ENCODE measurements around the gene MTOR. TPM values are rescaled to one million over a fixed set of nuclear protein-coding genes. Genes with fewer than 3 reads are reported as not detected.
"Not testable (repeated sequence)": the region's sequence is repeated elsewhere in the genome, so short reads cannot be mapped to it uniquely, and the experiment has no call there.

Gene MTOR
- total RNA-seq, 4 donors from 2014 or later, result 32.8 to 66.8 (median 48.2) TPM

DNA sequence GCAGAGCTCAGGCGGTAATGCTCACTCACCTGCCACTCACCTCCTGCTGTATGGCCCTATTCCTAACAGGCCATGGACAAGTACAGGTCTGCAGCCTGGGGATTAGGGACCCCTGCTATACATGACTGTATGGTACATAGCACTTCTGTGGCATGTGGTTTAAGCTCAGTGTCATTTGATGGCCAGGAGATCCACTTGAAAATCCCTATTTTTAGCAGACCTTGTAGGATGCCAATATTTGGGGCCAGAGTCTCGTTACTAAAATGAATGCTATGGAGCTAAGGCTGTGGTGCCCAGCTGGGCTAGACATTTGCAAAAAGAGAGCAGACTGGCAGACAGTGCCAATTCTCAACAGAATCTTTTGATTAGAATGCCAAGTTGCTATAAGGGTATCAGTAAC lies 74.9 kb downstream of the MTOR start:
- Histone ChIP-seq H3K36me3 (peaks cover 0 to 51% (median 0%) of the 10 kb centered on the region in 3 donors), H3K27ac (no peak overlapping the region), H3K9me3 (no peaks in the 10 kb centered on the region)

DNA sequence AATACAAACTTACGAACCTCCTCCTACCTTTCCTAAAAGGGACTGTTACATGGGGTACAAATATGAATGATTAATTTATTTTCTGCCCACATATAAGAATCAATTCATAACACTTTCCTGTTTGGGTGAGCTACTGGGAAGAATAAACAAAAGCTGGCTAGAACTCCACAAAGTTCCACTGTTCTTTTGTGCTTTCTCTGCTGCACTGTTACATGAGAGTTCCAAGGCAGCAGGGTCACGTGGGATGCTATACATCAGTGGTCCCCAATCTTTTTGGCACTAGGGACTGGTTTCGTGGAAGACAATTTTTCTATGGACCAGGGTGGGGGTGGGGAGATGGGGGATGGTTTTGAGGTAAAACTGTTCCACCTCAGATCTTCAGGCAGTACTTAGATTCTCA lies 75.4 kb downstream of the MTOR start:
- H3K27me3 ChIP-seq, result no peaks in the 10 kb centered on the region
- no peak overlapping the region for H3K4me3 ChIP-seq
- no peak overlapping the region for H3K27ac ChIP-seq
- TF ChIP-seq, protein P1, sequence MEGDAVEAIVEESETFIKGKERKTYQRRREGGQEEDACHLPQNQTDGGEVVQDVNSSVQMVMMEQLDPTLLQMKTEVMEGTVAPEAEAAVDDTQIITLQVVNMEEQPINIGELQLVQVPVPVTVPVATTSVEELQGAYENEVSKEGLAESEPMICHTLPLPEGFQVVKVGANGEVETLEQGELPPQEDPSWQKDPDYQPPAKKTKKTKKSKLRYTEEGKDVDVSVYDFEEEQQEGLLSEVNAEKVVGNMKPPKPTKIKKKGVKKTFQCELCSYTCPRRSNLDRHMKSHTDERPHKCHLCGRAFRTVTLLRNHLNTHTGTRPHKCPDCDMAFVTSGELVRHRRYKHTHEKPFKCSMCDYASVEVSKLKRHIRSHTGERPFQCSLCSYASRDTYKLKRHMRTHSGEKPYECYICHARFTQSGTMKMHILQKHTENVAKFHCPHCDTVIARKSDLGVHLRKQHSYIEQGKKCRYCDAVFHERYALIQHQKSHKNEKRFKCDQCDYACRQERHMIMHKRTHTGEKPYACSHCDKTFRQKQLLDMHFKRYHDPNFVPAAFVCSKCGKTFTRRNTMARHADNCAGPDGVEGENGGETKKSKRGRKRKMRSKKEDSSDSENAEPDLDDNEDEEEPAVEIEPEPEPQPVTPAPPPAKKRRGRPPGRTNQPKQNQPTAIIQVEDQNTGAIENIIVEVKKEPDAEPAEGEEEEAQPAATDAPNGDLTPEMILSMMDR (IDR thresholded peaks at IDR 0.05), result no peak
- TF ChIP-seq POLR2A (IDR thresholded peaks at IDR 0.05), result no peak
- DNase-seq, result no peak
- no peaks in the 10 kb centered on the region for H3K9me3 ChIP-seq
- peaks cover 0 to 47% (median 0%) of the 10 kb centered on the region in 3 donors for H3K36me3 ChIP-seq
- H3K4me1 ChIP-seq, result no peaks in the 10 kb centered on the region

More for the DNA sequence above, 74.9 kb downstream of the MTOR start:
- Histone ChIP-seq H3K4me3 (no peak overlapping the region), H3K4me1 (no peaks in the 10 kb centered on the region), H3K27me3 (no peaks in the 10 kb centered on the region)
- TF ChIP-seq POLR2A (IDR thresholded peaks at IDR 0.05), result no peak
- TF ChIP-seq, protein P1 (IDR thresholded peaks at IDR 0.05), result no peak
- DNase-seq, result no peak

DNA sequence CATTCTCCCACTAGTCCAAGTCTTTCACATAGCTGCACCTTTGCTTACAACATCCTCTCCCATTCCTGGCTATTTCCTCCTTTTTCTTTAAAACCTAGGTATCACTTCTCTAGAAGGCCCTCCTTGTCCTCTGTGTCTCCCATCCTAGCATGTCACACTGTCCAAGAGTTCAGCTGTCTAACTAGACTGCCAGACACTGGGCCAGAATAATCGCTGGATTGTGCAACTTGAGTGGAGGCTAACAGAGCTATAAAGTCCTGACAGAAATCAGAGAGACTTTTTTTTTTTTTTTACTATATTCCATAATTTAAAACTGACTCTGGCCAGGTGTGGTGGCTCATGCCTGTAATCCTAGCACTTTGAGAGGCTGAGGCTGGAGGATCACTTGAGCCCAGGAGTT lies 77.4 kb downstream of the MTOR start:
- peaks cover 0 to 40% (median 0%) of the 10 kb centered on the region in 3 donors for H3K36me3 ChIP-seq
- H3K4me1 ChIP-seq, result no peaks in the 10 kb centered on the region
- no peak overlapping the region for H3K4me3 ChIP-seq
- no peaks in the 10 kb centered on the region for H3K27me3 ChIP-seq
- no peak overlapping the region for H3K27ac ChIP-seq
- DNase-seq, result no peak
- H3K9me3 ChIP-seq, result no peaks in the 10 kb centered on the region
- TF ChIP-seq, protein P1 (IDR thresholded peaks at IDR 0.05), result no peak
- TF ChIP-seq POLR2A (IDR thresholded peaks at IDR 0.05), result no peak

DNA sequence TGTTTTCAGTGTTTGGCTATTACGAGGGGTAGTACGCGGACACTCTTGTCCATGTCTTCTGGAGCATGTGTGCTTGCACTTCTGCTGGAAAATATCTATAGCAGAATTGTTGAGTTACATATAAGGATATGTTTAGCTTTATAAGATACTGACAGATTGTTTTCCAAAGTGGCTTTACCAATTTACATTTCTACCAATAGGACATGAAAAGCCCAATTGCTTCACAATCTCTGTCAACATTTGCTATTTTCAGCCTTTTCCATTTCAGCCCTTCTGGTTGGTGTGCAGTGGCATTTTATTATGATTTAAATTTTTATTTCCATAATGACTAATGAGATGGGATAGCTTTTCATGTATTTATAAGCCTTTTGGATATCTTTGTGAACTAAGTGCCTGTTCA lies 79.5 kb downstream of the MTOR start:
- H3K27me3 ChIP-seq, result no peaks in the 10 kb centered on the region
- H3K36me3 ChIP-seq, result peaks cover 0 to 40% (median 0%) of the 10 kb centered on the region in 3 donors

DNA sequence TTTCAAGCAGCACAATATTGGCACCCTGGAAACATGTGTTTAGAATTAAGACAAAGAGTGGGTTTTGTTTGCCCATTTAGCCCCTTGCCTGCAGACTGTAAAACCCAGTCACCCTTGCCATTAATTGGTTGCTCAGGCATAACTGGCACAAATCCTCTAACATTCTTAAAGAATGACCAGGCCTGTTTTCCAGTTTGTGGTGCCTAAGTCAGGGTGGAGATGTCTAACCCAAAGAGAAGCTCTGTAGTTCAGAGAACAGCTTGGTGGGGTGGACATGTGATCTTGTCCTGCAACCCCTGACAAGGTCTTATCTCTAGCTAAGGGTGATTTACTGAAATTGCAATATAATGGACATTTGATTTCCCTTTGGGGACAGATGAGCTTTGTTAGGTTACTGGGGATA lies 82.0 kb downstream of the MTOR start:
- no peak overlapping the region for H3K27ac ChIP-seq
- TF ChIP-seq POLR2A (IDR thresholded peaks at IDR 0.05), result no peak
- TF ChIP-seq, protein P1 (IDR thresholded peaks at IDR 0.05), result no peak
- H3K27me3 ChIP-seq, result no peaks in the 10 kb centered on the region
- DNase-seq, result no peak
- peaks cover 0 to 37% (median 0%) of the 10 kb centered on the region in 3 donors for H3K36me3 ChIP-seq
- no peak overlapping the region for H3K4me3 ChIP-seq
- no peaks in the 10 kb centered on the region for H3K4me1 ChIP-seq
- H3K9me3 ChIP-seq, result no peaks in the 10 kb centered on the region

More for the DNA sequence above, 79.5 kb downstream of the MTOR start:
- no peak for DNase-seq
- Histone ChIP-seq H3K4me3 (no peak overlapping the region), H3K27ac (no peak overlapping the region), H3K9me3 (no peaks in the 10 kb centered on the region), H3K4me1 (no peaks in the 10 kb centered on the region)
- TF ChIP-seq POLR2A (IDR thresholded peaks at IDR 0.05), result no peak
- TF ChIP-seq, protein P1 (IDR thresholded peaks at IDR 0.05), result no peak

DNA sequence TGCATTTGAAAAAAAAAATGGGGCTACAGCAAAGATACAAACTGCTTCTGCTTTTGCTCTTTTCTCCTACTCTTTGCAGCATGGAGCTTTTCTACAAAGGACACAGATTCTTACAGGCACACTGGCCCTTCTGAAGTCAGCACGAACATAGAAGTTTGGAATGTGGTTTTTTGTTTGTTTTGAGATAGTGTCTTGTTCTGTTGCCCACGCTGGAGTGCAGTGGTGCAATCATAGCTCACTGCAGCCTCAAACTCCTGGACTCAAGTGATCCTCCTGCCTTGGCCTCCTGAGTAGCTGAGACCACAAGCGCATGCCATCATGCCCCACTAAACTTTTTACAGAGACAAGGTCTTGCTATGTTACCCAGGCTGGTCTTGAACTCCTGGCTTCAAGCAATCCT lies 82.6 kb downstream of the MTOR start:
- not testable (repeated sequence) for H3K4me3 ChIP-seq, H3K27ac ChIP-seq, DNase-seq, H3K9me3 ChIP-seq, H3K4me1 ChIP-seq, H3K27me3 ChIP-seq
- H3K36me3 ChIP-seq, result peaks cover 0 to 34% (median 0%) of the 10 kb centered on the region in 3 donors
